C4-2B (cell line): Measurements from ENCODE around the gene TNFAIP8.

Experiments
- ZFX ChIP-seq: fragments of 450-650 bp; IDR thresholded peaks from 2 replicates; pipeline ENCODE4 v1.6.1; 2017
- TF ChIP-seq, protein P1 (sequence below): fragments of 450-650 bp; conservative IDR thresholded peaks from 2 replicates; pipeline ENCODE4 v1.5.1; 2017; ENCODE audit warnings: mild to moderate bottlenecking

DNA sequence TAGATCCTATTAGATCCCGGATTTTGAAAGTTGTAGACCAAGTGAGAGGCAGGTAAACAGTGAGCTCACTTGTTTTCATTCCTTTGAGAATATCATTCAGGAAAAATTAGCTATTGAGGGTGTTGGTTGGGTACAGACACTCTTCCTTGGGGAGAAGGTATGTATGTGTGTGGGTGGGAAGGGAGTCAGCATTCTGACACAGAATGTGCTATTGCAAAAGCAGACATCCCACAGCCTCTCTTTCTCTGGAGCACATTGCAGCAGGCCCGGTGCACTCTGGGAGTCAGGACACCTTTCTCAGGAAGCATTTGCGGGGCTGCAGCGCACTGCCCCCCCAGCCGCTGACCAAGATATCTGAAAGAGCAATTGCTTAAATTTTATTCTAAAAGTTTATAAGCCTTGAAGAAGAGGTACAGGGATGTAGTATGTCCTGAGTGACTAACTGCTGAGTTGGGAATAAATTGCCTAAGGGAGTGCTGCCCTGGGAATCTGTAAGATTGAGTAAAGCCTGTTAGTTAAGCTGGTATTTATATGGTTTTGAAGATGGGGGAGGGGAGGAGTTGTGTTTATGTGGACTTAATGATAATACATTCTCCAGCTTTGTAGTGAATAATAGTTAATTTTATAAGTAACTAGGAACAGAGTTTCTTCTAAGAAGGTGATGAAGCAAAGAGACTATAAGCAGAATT, 5.2 kb downstream of the TNFAIP8 start:
- TF ChIP-seq, protein P1, sequence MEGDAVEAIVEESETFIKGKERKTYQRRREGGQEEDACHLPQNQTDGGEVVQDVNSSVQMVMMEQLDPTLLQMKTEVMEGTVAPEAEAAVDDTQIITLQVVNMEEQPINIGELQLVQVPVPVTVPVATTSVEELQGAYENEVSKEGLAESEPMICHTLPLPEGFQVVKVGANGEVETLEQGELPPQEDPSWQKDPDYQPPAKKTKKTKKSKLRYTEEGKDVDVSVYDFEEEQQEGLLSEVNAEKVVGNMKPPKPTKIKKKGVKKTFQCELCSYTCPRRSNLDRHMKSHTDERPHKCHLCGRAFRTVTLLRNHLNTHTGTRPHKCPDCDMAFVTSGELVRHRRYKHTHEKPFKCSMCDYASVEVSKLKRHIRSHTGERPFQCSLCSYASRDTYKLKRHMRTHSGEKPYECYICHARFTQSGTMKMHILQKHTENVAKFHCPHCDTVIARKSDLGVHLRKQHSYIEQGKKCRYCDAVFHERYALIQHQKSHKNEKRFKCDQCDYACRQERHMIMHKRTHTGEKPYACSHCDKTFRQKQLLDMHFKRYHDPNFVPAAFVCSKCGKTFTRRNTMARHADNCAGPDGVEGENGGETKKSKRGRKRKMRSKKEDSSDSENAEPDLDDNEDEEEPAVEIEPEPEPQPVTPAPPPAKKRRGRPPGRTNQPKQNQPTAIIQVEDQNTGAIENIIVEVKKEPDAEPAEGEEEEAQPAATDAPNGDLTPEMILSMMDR = no peak
- TF ChIP-seq ZFX = no peak
